Osteoblast (primary cell): Measurements from ENCODE around the gene CHRNB1. TPM values are rescaled to one million over a fixed set of nuclear protein-coding genes. Genes with fewer than 3 reads are reported as not detected.
"Not testable (repeated sequence)": the region's sequence is repeated elsewhere in the genome, so short reads cannot be mapped to it uniquely, and the experiment has no call there.

Experiments used
- DNase-seq: peaks from one replicate; pipeline ENCODE4 v3.0.0; 2011; ENCODE audit warnings: low spot score, mixed read lengths; ENCODE audit not compliant: insufficient read length; ENCODE audit errors: missing footprints
- H2AFZ ChIP-seq: 2 replicates; pipeline ENCODE4 v1.6.0; 2011; ENCODE audit warnings: mild to moderate bottlenecking, low read length
- H3K27ac ChIP-seq: 2 replicates; pipeline ENCODE4 v1.5.1; 2011; ENCODE audit warnings: mild to moderate bottlenecking, low read depth, low read length, moderate library complexity
- H3K27me3 ChIP-seq: 2 replicates; pipeline ENCODE4 v1.6.0; 2012; ENCODE audit warnings: mild to moderate bottlenecking, control low read depth, inconsistent platforms, low read length, moderate library complexity; ENCODE audit not compliant: insufficient read depth
- H3K36me3 ChIP-seq: 2 replicates; pipeline ENCODE4 v1.5.1; 2011; ENCODE audit warnings: mild to moderate bottlenecking, low read length, control low read depth, moderate library complexity; ENCODE audit not compliant: insufficient read depth
- H3K4me1 ChIP-seq: 2 replicates; pipeline ENCODE4 v1.5.1; 2011; ENCODE audit warnings: mild to moderate bottlenecking, low read length, control low read depth, moderate library complexity; ENCODE audit not compliant: insufficient read depth
- H3K4me2 ChIP-seq: 2 replicates; pipeline ENCODE4 v1.6.0; 2011; ENCODE audit warnings: mild to moderate bottlenecking, low read length; ENCODE audit not compliant: insufficient read depth
- H3K4me3 ChIP-seq: fragments of 200-600 bp; sonication (generic); 3 replicates; pipeline ENCODE4 v1.5.1; 2012; ENCODE audit warnings: mild to moderate bottlenecking, low read length, inconsistent platforms; ENCODE audit not compliant: insufficient read depth
- H3K79me2 ChIP-seq: 2 replicates; pipeline ENCODE4 v1.6.0; 2012; ENCODE audit warnings: mild to moderate bottlenecking, low read length, control low read depth, inconsistent platforms; ENCODE audit not compliant: insufficient read depth
- H3K9me3 ChIP-seq: 2 replicates; pipeline ENCODE4 v1.5.1; 2011; ENCODE audit warnings: low read depth, low read length, control low read depth
- H4K20me1 ChIP-seq: 2 replicates; pipeline ENCODE4 v1.6.0; 2012; ENCODE audit warnings: mild to moderate bottlenecking, low read length, control low read depth; ENCODE audit not compliant: insufficient read depth
- CTCF ChIP-seq: IDR thresholded peaks from 2 replicates; pipeline ENCODE4 v1.5.1; 2011; ENCODE audit warnings: mild to moderate bottlenecking, low read depth, low read length, moderate library complexity; ENCODE audit errors: extremely low read depth
- total RNA-seq: library from RNA; depleted of rRNA; stranded (reverse); fragments of >200 nt; gene quantifications from 2 replicates; pipeline ENCODE4 v1.2.3, GENCODE V29; 2012

The CHRNB1 gene
- total RNA-seq, 1 donor = 5.4 TPM

GRCh38 chr17:7467498-7467897, 22.6 kb downstream of the CHRNB1 start:
- Histone ChIP-seq H3K9me3 (no peaks in the 10 kb centered on the region), H3K27ac (peak overlapping the region; percentile 48), H4K20me1 (peaks cover 48% of the 10 kb centered on the region), H3K27me3 (no peaks in the 10 kb centered on the region), H3K4me2 (no peak overlapping the region), H3K79me2 (peaks cover 69% of the 10 kb centered on the region), H3K4me1 (peaks cover 10% of the 10 kb centered on the region), H3K4me3 (no peak overlapping the region), H3K36me3 (peaks cover 27% of the 10 kb centered on the region), H2AFZ (no peak overlapping the region)
- peak; percentile 62 for DNase-seq
- TF ChIP-seq CTCF = no peak

- H3K4me1 ChIP-seq = peaks cover 10% of the 10 kb centered on the region
- peaks cover 75% of the 10 kb centered on the region for H3K79me2 ChIP-seq
- H2AFZ ChIP-seq = no peak overlapping the region
- no peak overlapping the region for H3K4me3 ChIP-seq
- H3K27me3 ChIP-seq = no peaks in the 10 kb centered on the region
- no peak overlapping the region for H3K4me2 ChIP-seq
- peaks cover 19% of the 10 kb centered on the region for H3K36me3 ChIP-seq
- TF ChIP-seq CTCF = no peak
- no peaks in the 10 kb centered on the region for H3K9me3 ChIP-seq
- peak; percentile 55 for DNase-seq
- H3K27ac ChIP-seq = no peak overlapping the region
- peaks cover 48% of the 10 kb centered on the region for H4K20me1 ChIP-seq
Observed at GRCh38 chr17:7468290-7468689, 23.4 kb downstream of the CHRNB1 start.

- Histone ChIP-seq H3K27ac (no peak overlapping the region), H3K4me1 (peaks cover 10% of the 10 kb centered on the region), H2AFZ (no peak overlapping the region), H3K4me3 (no peak overlapping the region), H4K20me1 (peaks cover 53% of the 10 kb centered on the region), H3K27me3 (no peaks in the 10 kb centered on the region), H3K36me3 (peaks cover 17% of the 10 kb centered on the region), H3K9me3 (no peaks in the 10 kb centered on the region), H3K79me2 (peaks cover 78% of the 10 kb centered on the region), H3K4me2 (no peak overlapping the region)
- DNase-seq = no peak
- TF ChIP-seq CTCF = no peak
Observed at GRCh38 chr17:7468804-7469389, 24.0 kb downstream of the CHRNB1 start.

GRCh38 chr17:7469843-7470242, 25.0 kb downstream of the CHRNB1 start:
- peaks cover 86% of the 10 kb centered on the region for H3K79me2 ChIP-seq
- H4K20me1 ChIP-seq = peaks cover 61% of the 10 kb centered on the region
- H3K4me3 ChIP-seq, H3K9me3 ChIP-seq, H3K27me3 ChIP-seq, H3K27ac ChIP-seq, H2AFZ ChIP-seq, DNase-seq, H3K4me2 ChIP-seq: not testable (repeated sequence)
- peaks cover 16% of the 10 kb centered on the region for H3K36me3 ChIP-seq
- peaks cover 10% of the 10 kb centered on the region for H3K4me1 ChIP-seq

GRCh38 chr17:7470457-7470973, 25.7 kb downstream of the CHRNB1 start:
- not testable (repeated sequence) for H3K27ac ChIP-seq, H3K4me2 ChIP-seq, DNase-seq, H3K4me3 ChIP-seq, H3K27me3 ChIP-seq, H3K9me3 ChIP-seq, H2AFZ ChIP-seq
- Histone ChIP-seq H3K36me3 (peaks cover 15% of the 10 kb centered on the region), H3K4me1 (peaks cover 10% of the 10 kb centered on the region), H3K79me2 (peaks cover 91% of the 10 kb centered on the region), H4K20me1 (peaks cover 67% of the 10 kb centered on the region)
